ENCODE measurements around the gene MGAT5B. TPM values are rescaled to one million over a fixed set of nuclear protein-coding genes. Genes with fewer than 3 reads are reported as not detected.
"Not testable (repeated sequence)": the region's sequence is repeated elsewhere in the genome, so short reads cannot be mapped to it uniquely, and the experiment has no call there.

Gene MGAT5B
- total RNA-seq, 1 donor, result 0.42 TPM

DNA sequence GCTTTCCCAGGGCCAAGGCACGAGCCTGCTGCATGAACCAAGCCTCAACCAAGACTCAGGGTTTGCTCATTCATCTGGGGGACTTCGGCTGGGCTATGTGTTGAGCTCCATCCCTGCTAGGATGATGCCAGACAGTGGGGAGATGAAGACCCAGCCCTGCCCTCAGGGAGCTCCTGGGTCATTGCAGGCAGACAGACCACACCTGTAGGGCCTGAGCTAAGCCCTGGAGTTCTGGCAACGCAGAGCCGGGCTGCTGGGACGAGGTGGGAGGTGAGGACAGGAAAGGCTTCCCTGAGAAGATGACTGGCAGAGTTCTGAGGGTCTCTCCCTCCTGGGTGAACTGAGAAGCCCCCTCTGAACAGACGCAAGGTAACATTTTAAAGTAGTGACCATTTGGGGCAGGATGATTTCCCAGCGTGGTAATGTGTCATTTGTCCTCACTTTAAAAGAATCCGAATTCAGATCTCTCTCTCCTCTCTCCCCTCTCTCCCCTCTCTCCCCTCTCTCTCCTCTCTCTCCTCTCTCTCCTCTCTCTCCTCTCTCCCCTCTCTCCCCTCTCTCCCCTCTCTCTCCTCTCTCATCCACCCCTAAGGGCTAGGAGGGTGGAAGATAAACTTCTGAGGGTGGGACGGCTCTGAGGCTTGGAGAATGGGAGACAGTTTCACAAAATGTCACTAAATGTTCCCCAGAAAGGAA is 98.4 kb downstream of the MGAT5B start:
- peaks cover 16% of the 10 kb centered on the region for H3K4me1 ChIP-seq (ENCODE audit: insufficient read depth, low read length)
- peaks cover 20% of the 10 kb centered on the region for H3K27me3 ChIP-seq (ENCODE audit: insufficient read depth, low read length)
- H3K4me3 ChIP-seq (ENCODE audit: low read length), result no peak overlapping the region
- no peaks in the 10 kb centered on the region for H3K9me3 ChIP-seq (ENCODE audit: low read depth, low read length)

DNA sequence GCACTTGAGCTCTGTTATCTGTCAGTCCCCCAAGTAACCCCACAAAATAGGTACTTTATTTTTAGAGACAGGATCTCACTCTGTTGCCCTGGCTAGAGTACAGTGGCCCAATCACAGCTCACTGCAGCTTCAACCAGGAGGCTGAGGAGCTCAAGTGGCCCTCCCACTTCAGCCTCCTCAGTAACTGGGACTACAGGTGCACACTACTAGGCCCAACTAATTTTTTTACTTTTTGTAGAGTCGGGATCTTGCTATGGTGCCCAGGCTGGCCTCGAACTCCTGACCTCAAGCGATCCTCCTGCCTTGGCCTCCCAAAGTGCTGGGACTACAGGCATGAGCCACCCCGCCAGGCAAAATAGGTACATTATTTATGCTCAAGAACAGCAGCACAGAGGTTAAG is 99.6 kb downstream of the MGAT5B start:
- H3K4me1 ChIP-seq (ENCODE audit: insufficient read depth, low read length), result peaks cover 16% of the 10 kb centered on the region
- H3K27me3 ChIP-seq (ENCODE audit: insufficient read depth, low read length), result peaks cover 20% of the 10 kb centered on the region
- H3K9me3 ChIP-seq (ENCODE audit: low read depth, low read length), result no peaks in the 10 kb centered on the region
- H3K4me3 ChIP-seq (ENCODE audit: low read length), result no peak overlapping the region

DNA sequence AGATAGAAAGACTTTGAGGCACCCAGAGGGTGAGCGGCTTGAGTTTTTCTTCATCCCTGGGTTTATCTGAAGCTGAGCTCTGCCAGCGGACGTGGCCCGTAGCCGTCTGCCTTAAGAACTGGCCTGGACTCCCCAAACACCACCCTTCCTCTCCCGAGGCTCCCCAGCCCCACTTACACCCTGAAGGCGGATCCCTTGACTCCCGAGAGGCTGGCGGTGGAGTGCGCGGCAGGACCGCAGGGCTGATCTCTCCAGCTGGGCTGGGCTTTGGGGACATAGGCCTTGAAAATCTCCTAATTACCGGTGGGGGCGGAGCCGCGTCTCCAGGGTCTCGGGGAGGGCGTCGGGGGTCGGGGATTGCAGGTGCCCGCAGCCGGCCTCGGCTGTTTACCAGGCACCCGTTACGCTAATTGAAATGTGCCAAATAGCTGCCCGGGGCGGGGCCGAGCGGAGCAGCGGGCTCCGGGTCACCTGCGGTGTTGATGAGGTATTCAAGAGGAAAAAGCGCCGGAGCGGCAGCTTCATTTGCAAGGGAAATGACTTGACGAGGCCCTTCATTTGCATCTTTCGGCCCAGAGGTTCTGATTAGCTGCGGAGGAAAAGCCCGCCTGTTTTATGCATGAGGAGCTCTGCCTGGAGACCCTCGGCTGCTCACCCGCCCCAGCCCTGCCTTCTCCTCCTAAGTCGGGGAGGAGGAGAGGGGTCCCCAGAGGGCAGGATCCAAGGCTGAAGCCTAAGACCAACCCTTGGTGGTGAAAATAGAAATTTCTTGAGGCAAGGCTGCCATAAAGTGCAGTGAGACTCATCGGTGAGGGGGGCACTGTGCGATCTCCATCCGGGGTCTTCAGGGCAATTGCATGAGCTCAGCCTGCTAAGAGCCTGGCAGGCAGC is 100.7 kb downstream of the MGAT5B start:
- H3K4me1 ChIP-seq (ENCODE audit: insufficient read depth, low read length), result peaks cover 16% of the 10 kb centered on the region
- H3K4me3 ChIP-seq (ENCODE audit: low read length), result peak overlapping the region; percentile 13
- no peaks in the 10 kb centered on the region for H3K9me3 ChIP-seq (ENCODE audit: low read depth, low read length)
- H3K27me3 ChIP-seq (ENCODE audit: insufficient read depth, low read length), result peaks cover 20% of the 10 kb centered on the region

DNA sequence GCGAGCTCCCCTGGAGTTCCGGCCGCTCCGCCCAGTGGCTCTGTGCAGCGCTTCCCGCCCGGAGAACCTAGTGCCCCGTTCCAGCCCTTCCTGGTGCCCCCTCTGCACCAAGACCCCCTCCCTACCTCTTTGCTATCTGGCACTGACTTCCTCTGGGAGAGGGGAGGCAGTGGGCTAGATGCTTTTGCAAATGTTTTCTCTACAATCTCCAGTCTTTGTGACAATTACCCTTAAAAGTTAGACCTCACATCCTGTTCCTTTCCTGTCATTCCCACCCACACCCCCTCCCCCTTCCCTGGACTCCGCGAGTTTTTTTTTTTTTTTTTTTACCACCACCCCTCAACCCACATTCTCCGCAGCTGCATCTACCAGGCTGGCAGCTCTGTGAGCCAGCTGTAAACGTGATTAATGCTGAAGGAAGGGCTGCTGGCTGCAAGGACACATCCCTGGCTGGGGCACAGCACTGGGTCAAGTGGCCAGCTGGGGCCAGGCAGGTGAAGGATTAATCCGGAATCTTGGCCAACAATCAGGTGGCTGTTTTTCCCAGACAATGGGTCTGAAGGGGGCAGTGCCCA is 101.5 kb downstream of the MGAT5B start:
- Histone ChIP-seq H3K27me3 (ENCODE audit: insufficient read depth, low read length) (peaks cover 20% of the 10 kb centered on the region), H3K9me3 (ENCODE audit: low read depth, low read length) (no peaks in the 10 kb centered on the region), H3K4me3 (ENCODE audit: low read length) (peak overlapping the region; percentile 13), H3K4me1 (ENCODE audit: insufficient read depth, low read length) (peaks cover 16% of the 10 kb centered on the region)

DNA sequence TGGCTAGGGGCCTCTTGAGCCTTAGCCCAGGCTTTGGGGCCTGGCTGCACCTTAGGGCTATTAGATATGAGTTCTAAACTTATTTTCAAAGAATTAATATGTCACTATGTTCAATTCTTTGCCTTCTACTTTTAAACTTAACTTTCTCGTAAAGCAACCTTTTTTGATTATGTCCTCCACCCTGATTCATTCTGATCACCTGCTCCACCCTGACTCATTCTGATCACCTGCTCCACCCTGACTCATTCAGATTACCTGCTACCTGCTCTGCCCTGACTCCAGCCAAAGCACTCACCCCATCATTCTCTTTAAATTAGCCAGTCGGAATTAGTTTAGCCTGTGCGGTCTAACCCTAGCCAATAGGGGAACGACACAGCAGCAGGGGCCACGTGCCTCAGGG is 102.0 kb downstream of the MGAT5B start:
- Histone ChIP-seq H3K27me3 (ENCODE audit: insufficient read depth, low read length) (peaks cover 20% of the 10 kb centered on the region), H3K4me1 (ENCODE audit: insufficient read depth, low read length) (peaks cover 16% of the 10 kb centered on the region)
- not testable (repeated sequence) for H3K9me3 ChIP-seq (ENCODE audit: low read depth, low read length); H3K4me3 ChIP-seq (ENCODE audit: low read length)

DNA sequence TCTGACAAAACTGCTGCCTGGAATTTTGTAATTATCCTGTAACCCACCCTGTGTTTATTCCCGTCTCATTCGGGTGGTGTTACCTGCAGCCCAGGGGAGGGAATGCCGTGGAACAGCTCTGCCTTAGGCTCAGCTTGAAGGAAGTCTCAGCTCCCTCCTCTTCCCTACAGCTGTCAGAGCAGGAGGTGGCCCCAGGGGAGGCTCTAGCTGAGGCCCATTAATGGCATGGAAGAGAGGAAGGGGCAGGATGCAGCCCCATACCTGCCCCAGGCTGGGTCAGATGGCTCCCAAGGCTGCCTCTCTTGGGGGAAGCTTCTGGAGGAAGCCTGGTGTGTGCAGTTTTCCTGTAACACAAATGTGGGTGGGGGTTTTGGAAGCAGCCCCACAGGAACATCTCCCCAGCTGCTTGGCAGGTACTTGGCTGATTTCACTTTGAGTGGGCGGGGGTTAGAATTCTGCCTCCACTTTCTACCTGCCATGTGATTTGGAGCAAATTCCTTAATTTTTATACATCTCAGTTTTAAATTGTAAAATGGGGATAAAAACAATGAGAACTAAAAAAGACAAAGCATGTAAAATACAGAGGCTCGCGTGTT is 103.9 kb downstream of the MGAT5B start:
- H3K27me3 ChIP-seq (ENCODE audit: insufficient read depth, low read length), result peaks cover 20% of the 10 kb centered on the region
- peaks cover 16% of the 10 kb centered on the region for H3K4me1 ChIP-seq (ENCODE audit: insufficient read depth, low read length)
- no peak overlapping the region for H3K4me3 ChIP-seq (ENCODE audit: low read length)
- H3K9me3 ChIP-seq (ENCODE audit: low read depth, low read length), result no peaks in the 10 kb centered on the region

DNA sequence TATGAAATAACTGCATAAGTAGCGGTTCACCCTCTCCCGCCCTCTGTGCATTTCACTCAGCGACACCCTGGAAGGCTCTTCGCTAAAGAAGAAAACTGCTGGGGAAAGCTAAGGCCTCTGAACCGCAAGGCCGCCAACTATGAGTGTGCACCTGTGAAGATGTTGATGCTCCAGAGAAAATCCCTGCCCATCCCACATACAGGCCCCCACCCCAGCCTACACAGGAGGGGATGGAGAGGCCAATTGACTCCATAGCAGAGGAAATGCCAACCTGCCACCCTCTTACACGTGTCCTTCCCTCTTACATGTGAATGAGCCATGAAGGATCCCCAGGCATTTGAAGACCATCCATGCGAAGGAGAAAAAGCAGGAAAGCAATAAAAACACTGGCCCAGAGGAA is 104.8 kb downstream of the MGAT5B start:
- no peaks in the 10 kb centered on the region for H3K9me3 ChIP-seq (ENCODE audit: low read depth, low read length)
- H3K27me3 ChIP-seq (ENCODE audit: insufficient read depth, low read length), result peaks cover 14% of the 10 kb centered on the region
- H3K4me1 ChIP-seq (ENCODE audit: insufficient read depth, low read length), result peaks cover 16% of the 10 kb centered on the region
- no peak overlapping the region for H3K4me3 ChIP-seq (ENCODE audit: low read length)

DNA sequence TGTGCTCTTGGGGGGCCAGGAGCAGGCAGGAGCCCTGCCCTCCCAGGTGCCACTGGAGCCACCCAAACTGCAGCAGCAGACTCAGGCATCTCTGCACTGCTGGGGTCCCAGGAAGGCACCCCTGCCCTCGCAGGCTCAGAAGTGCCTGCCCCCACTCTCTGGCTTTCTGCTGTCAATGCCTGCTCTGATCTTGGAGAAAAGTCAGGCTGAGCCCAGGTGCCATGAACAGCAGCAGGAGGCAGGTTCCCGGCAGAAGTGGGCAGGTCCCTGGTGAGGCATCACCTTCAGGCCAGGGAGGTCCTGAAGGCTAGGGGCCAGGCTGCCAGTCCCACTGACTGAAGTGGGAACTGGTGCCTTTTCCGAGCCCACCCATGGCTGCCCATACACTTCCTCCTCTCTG is 106.5 kb downstream of the MGAT5B start:
- Histone ChIP-seq H3K27me3 (ENCODE audit: insufficient read depth, low read length) (peaks cover 3% of the 10 kb centered on the region), H3K4me3 (ENCODE audit: low read length) (no peak overlapping the region), H3K9me3 (ENCODE audit: low read depth, low read length) (no peaks in the 10 kb centered on the region), H3K4me1 (ENCODE audit: insufficient read depth, low read length) (peaks cover 3% of the 10 kb centered on the region)

DNA sequence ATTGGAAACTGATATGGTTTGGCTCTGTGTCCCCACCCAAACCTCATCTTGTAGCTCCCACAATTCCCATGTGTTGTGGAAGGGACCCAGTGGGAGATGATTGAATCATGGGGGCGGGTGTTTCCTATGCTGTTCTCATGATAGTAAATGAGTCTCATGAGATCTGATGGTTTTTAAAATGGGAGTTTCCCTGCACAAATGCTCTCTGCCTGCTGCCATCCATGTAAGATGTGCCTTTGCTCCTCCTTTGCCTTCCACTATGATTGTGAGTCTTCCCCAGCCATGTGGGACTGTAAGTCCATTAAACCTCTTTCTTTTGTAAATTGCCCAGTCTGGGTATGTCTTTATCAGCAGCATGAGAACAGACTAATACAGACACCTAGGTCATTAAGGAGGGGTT is 109.8 kb downstream of the MGAT5B start:
- H3K4me1 ChIP-seq (ENCODE audit: insufficient read depth, low read length); H3K9me3 ChIP-seq (ENCODE audit: low read depth, low read length); H3K4me3 ChIP-seq (ENCODE audit: low read length): not testable (repeated sequence)

DNA sequence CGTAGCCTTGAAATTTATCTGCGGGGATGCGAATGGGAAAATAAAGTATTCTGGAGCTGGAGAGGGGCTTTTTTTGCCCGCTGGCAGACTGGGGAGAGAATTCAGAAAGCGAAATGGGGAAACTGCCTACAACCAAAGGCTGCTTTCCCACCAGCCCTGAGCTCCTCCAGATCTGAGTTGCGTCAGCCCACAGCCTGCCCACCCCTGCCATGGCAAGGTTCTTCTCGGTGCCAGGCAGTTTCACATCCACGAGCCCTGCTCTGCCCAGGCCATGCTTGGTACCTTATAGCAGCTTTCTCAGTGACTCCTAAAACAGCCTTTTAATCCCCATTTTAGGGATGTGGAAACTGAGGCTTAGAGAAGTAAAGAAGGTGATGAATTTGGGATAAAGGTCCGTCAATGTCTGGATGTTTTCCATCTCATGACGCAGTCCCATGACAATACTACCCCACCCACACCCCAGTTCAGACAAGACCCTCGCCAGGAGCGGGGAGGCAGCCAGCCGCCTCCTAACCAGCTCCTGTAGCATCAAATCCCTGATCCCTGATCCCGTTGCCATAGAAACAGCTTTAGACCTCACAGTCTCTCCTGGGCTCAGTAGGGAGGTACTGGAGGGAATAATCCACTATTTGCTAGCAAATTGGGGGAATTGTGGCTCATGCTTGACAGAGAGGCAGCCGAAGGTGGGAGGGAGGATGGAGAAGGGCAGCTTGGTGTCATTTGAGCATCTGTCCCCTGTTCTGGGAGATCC is 113.5 kb downstream of the MGAT5B start:
- peaks cover 10% of the 10 kb centered on the region for H3K4me1 ChIP-seq (ENCODE audit: insufficient read depth, low read length)
- H3K27me3 ChIP-seq (ENCODE audit: insufficient read depth, low read length), result no peaks in the 10 kb centered on the region
- H3K9me3 ChIP-seq (ENCODE audit: low read depth, low read length), result no peaks in the 10 kb centered on the region
- no peak overlapping the region for H3K4me3 ChIP-seq (ENCODE audit: low read length)

More for the DNA sequence above, 109.8 kb downstream of the MGAT5B start:
- H3K27me3 ChIP-seq (ENCODE audit: insufficient read depth, low read length), result not testable (repeated sequence)

DNA sequence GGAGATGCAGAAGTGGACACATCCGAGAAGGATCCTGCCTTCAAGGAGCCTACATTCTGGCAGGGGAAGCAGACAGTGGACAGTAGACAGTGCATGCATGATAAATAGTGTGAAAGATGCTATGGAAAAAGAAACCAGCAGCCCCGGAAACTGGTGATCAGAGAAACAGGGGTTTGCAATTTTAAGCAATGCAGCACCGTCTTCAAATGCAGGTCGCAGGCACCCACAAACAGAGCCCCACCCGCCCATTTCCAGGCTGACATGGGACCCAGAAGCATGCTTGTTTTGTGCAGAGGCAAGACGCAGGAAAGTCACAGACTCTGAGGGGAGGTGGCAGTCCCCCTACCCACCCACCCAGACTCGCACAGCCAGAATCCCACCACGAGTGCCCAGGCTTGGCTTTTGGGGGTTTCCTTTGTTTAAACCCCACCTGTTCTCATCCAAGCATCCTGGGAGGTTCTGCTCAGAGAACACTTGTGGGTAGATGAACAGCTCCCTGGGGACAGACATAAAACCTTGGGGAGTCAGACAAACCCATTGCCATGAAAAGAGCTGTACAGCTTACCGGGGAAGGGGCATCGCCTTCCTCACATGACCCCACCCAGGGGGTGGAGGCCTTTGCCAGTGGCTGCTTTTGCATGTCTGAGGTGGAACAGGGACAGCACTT is 114.3 kb downstream of the MGAT5B start:
- Histone ChIP-seq H3K4me3 (ENCODE audit: low read length) (no peak overlapping the region), H3K27me3 (ENCODE audit: insufficient read depth, low read length) (no peaks in the 10 kb centered on the region), H3K9me3 (ENCODE audit: low read depth, low read length) (no peaks in the 10 kb centered on the region), H3K4me1 (ENCODE audit: insufficient read depth, low read length) (peaks cover 10% of the 10 kb centered on the region)

DNA sequence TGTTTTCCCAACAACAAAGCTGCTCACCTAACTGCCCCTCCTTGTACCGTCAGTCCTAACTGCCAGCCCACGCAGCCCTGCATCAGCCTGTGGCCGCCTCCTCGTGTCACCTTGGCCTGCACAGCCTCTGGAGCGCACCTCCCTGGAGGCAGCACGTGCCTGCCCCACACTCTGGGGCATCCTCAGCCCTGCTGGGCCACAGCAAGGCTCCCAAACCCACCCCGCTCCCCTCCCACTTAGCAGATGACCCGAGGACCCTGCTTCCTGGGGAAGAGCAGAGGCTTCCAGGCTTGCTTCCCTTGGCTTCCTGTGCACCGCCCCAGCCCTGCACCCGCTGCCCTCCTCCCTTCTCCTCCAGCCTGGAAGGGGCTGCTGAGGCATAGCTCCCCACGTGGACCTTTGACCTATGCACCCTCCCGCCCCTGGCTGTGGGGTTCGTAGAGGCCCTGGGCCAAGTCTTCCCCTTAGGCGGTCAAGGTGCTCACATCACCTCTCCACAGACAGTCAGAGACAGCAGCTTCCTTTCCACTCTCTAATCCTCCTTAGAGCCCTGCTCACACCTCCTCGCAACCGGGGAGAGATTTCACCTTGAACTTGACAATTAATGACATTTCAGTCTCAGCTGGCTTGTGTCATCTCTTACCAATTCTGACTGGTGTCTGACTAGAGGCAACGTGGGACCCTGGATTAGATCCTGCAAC is 115.0 kb downstream of the MGAT5B start:
- Histone ChIP-seq H3K9me3 (ENCODE audit: low read depth, low read length) (no peaks in the 10 kb centered on the region), H3K4me3 (ENCODE audit: low read length) (no peak overlapping the region), H3K27me3 (ENCODE audit: insufficient read depth, low read length) (no peaks in the 10 kb centered on the region), H3K4me1 (ENCODE audit: insufficient read depth, low read length) (peaks cover 10% of the 10 kb centered on the region)

DNA sequence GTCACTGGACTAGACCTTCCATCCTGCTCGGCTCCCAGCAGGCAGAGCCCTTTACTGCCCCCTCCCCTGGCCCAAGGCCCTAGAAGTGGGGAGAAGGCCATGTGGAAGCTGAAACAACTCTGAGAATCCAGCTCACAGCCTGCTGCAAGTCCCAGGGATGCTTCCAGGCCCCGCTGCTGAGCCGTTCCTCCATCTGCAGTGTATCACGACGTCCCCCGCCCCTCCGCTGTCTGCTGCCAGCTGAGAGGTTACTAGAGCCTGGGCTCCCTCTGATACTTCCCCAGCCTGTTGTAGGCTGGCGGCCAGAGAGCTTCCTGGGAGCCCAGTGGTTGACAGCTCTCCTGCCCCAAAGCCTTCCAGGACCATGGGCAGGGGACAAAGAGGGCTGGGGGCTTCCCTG is 118.2 kb downstream of the MGAT5B start:
- Histone ChIP-seq H3K9me3 (ENCODE audit: low read depth, low read length) (no peaks in the 10 kb centered on the region), H3K4me3 (ENCODE audit: low read length) (no peak overlapping the region), H3K27me3 (ENCODE audit: insufficient read depth, low read length) (no peaks in the 10 kb centered on the region), H3K4me1 (ENCODE audit: insufficient read depth, low read length) (peaks cover 10% of the 10 kb centered on the region)

Measured in mononuclear cell (primary cell).